Measurements from ENCODE around the gene PRUNE2.

PRUNE2 gene

GRCh38 chr9:76732341-76732958, 173.5 kb downstream of the PRUNE2 start:
- DNase-seq: no peak

- DNase-seq: no peak
Observed at GRCh38 chr9:76730801-76731200, 175.1 kb downstream of the PRUNE2 start.

- no peak for DNase-seq
Observed at GRCh38 chr9:76729980-76730737, 175.8 kb downstream of the PRUNE2 start.

GRCh38 chr9:76729116-76729515, 176.8 kb downstream of the PRUNE2 start:
- no peak for DNase-seq

GRCh38 chr9:76725885-76726284, 180.0 kb downstream of the PRUNE2 start:
- no peak for DNase-seq

- DNase-seq: no peak
Observed at GRCh38 chr9:76725011-76725546, 180.8 kb downstream of the PRUNE2 start.

GRCh38 chr9:76720245-76720644, 185.7 kb downstream of the PRUNE2 start:
- DNase-seq: no peak

- no peak for DNase-seq
Observed at GRCh38 chr9:76718166-76718565, 187.7 kb downstream of the PRUNE2 start.

- DNase-seq: no peak
Observed at GRCh38 chr9:76717613-76718012, 188.3 kb downstream of the PRUNE2 start.

GRCh38 chr9:76717176-76717575, 188.7 kb downstream of the PRUNE2 start:
- DNase-seq: no peak

- no peak for DNase-seq
Observed at GRCh38 chr9:76716085-76716672, 189.7 kb downstream of the PRUNE2 start.

- DNase-seq: no peak
Observed at GRCh38 chr9:76713381-76713780, 192.5 kb downstream of the PRUNE2 start.

GRCh38 chr9:76709020-76709419, 196.9 kb downstream of the PRUNE2 start:
- no peak for DNase-seq

GRCh38 chr9:76707510-76707909, 198.4 kb downstream of the PRUNE2 start:
- no peak for DNase-seq

GRCh38 chr9:76704593-76705204, 201.2 kb downstream of the PRUNE2 start:
- DNase-seq: peak; percentile 36

- DNase-seq: no peak
Observed at GRCh38 chr9:76703270-76703669, 202.6 kb downstream of the PRUNE2 start.

- no peak for DNase-seq
Observed at GRCh38 chr9:76701441-76702039, 204.4 kb downstream of the PRUNE2 start.

GRCh38 chr9:76700916-76701315, 205.0 kb downstream of the PRUNE2 start:
- DNase-seq: no peak

GRCh38 chr9:76699971-76700370, 205.9 kb downstream of the PRUNE2 start:
- DNase-seq: no peak

GRCh38 chr9:76697554-76697953, 208.4 kb downstream of the PRUNE2 start:
- no peak for DNase-seq

GRCh38 chr9:76697081-76697480, 208.8 kb downstream of the PRUNE2 start:
- DNase-seq: no peak

GRCh38 chr9:76693912-76694311, 212.0 kb downstream of the PRUNE2 start:
- DNase-seq: no peak

Measured in right kidney (tissue), 1 donor.